ENCODE measurements around the gene GAS7. TPM values are rescaled to one million over a fixed set of nuclear protein-coding genes. Genes with fewer than 3 reads are reported as not detected.

The GAS7 gene
- total and polyA plus RNA-seq, 10 of the 15 experiments (the other 5 are each of a cell fraction or from before 2014, with no cell fraction given), result 2.3 to 53.4 (median 24.0) TPM

- WGBS (ENCODE audit: insufficient coverage, insufficient replicate concordance, low lambda C conversion rate, missing lambda C conversion rate), result 25% methylated on average over 16 of the region's 22 CpGs
- peak; percentile 84 for FAIRE-seq
- BruUV-seq (replicated peaks), result no TSS peak
- ChIA-PET RAD21 (ENCODE audit: unreplicated experiment) (no interaction called here), CTCF (interaction anchor here (3.2 kb wide), 1 partner anchor 34 kb away, joined by 11 read pairs; no protein-coding TSS in a partner anchor), POLR2A (no interaction called here), SMC1A (ENCODE audit: uncharacterized antibody, unreplicated experiment) (no interaction called here)
- H3K4me3 ChIP-seq, result no peak overlapping the region
- in situ Hi-C loops (cut with MboI), result no loop called here
- intact Hi-C loops (cut with micrococcal nuclease; ENCODE audit: unreplicated experiment), result loop anchor here (1.0 kb wide), 1 partner anchor 35 kb away; no protein-coding TSS in a partner anchor
- H3K27me3 ChIP-seq (replicated peaks in 1 of 2; ENCODE audit: control insufficient read depth in 2 of 2, insufficient read depth in 2 of 2, low read length in 1 of 2), result no peaks in the 10 kb centered on the region
- H3K4me1 ChIP-seq (ENCODE audit: control insufficient read depth, insufficient read depth, low read length), result no peaks in the 10 kb centered on the region
- TF ChIP-seq SIN3A (IDR thresholded peaks at IDR 0.05; ENCODE audit: low read depth, low read length) (no peak), STAT1 (conservative IDR thresholded peaks at IDR 0.05) (no peak), RAD21 (IDR thresholded peaks at IDR 0.05; ENCODE audit: insufficient read depth, low read depth, low read length) (peak; percentile 29; the same call in 1 of the 2 replicates), CTCF (IDR thresholded peaks at IDR 0.05 in 2 of 3, conservative IDR thresholded peaks at IDR 0.05 in 1 of 3; ENCODE audit: control insufficient read depth in 2 of 3, extremely low read depth in 1 of 3, insufficient read depth in 1 of 3, low read depth in 3 of 3, low read length in 3 of 3) (peak; percentile 52 to 59 (median 52); a peak in 5 of 6 replicates), CHD4 (IDR thresholded peaks at IDR 0.05) (no peak), KAT2A (conservative IDR thresholded peaks at IDR 0.05; ENCODE audit: control insufficient read depth, low read depth, low read length) (no peak), SPI1 (IDR thresholded peaks at IDR 0.05; ENCODE audit: borderline replicate concordance, insufficient read depth, low read depth, low read length) (no peak), ASH2L (IDR thresholded peaks at IDR 0.05; ENCODE audit: borderline replicate concordance, low read depth) (no peak), SMC3 (IDR thresholded peaks at IDR 0.05; ENCODE audit: borderline replicate concordance, low read length) (peak; percentile 47)
- H3K27ac ChIP-seq (ENCODE audit: control insufficient read depth, insufficient read depth), result no peak overlapping the region
- no peak overlapping the region for H3K4me2 ChIP-seq (ENCODE audit: control insufficient read depth, insufficient read depth)
- H3K79me2 ChIP-seq (ENCODE audit: control insufficient read depth, insufficient read depth, low read length), result no peaks in the 10 kb centered on the region
- H3K9me3 ChIP-seq (replicated peaks; ENCODE audit: control insufficient read depth, insufficient read depth, low read length), result no peaks in the 10 kb centered on the region
- no peaks in the 10 kb centered on the region; the same call in 1 of the 2 replicates for H4K20me1 ChIP-seq (ENCODE audit: control insufficient read depth, insufficient read depth)
- no peaks in the 10 kb centered on the region for H3K36me3 ChIP-seq (ENCODE audit: control insufficient read depth in 2 of 2, insufficient read depth in 2 of 2, low read length in 1 of 2)
- no peak overlapping the region for H2AFZ ChIP-seq (ENCODE audit: control insufficient read depth, low read depth, low read length)
- peak; percentile 74 for ATAC-seq
- H3K9ac ChIP-seq (ENCODE audit: control insufficient read depth, insufficient read depth, low read length), result no peak overlapping the region
- no peak for DNase-seq (ENCODE audit: low read depth, low spot score)
Observed at GRCh38 chr17:9959377-9959981, 238.9 kb downstream of the GAS7 start.
